Chondrocyte (in vitro differentiated cells): ENCODE measurements around the gene OGFR. TPM values are rescaled to one million over a fixed set of nuclear protein-coding genes. Genes with fewer than 3 reads are reported as not detected.

Source experiments
- DNase-seq: peaks from one replicate; pipeline ENCODE4 v3.0.0; 2021; ENCODE audit warnings: mixed read lengths, low spot score
- H3K27ac Mint-ChIP-seq: one replicate; pipeline ENCODE4 v1.8.0; 2021; ENCODE audit warnings: mild to moderate bottlenecking, moderate library complexity, mixed read lengths; ENCODE audit not compliant: unreplicated experiment
- H3K27me3 Mint-ChIP-seq: 2 replicates; pipeline ENCODE4 v1.8.0; 2021; ENCODE audit warnings: low read depth, mixed read lengths
- H3K36me3 Mint-ChIP-seq: 2 replicates; pipeline ENCODE4 v1.8.0; 2021; ENCODE audit warnings: low read depth, mixed read lengths
- H3K4me1 Mint-ChIP-seq: 2 replicates; pipeline ENCODE4 v1.8.0; 2021; ENCODE audit warnings: low read depth, mild to moderate bottlenecking, mixed read lengths
- H3K4me3 Mint-ChIP-seq: one replicate; pipeline ENCODE4 v1.8.0; 2021; ENCODE audit warnings: mild to moderate bottlenecking, moderate library complexity, mixed read lengths; ENCODE audit not compliant: unreplicated experiment
- H3K9me3 Mint-ChIP-seq: 2 replicates; pipeline ENCODE4 v1.8.0; 2021; ENCODE audit warnings: low read depth, mixed read lengths
- total RNA-seq: library from RNA; stranded (reverse); gene quantifications from 3 replicates; pipeline ENCODE4 v1.2.1, GENCODE V29; 2021
- TF ChIP-seq, protein P1 (sequence below): fragments of 200-600 bp; sonication (generic); IDR thresholded peaks from 2 replicates; pipeline ENCODE4 v1.5.0; 2021; ENCODE audit warnings: antibody characterized with exemption, mild to moderate bottlenecking, moderate library complexity

The OGFR gene
- total RNA-seq, 1 donor from 2014 or later: 31.8 TPM

- Mint-ChIP-seq H3K4me3 (peak overlapping the region; percentile 46), H3K9me3 (no peaks in the 10 kb centered on the region), H3K27ac (no peak overlapping the region), H3K4me1 (peaks cover 22% of the 10 kb centered on the region), H3K27me3 (no peaks in the 10 kb centered on the region), H3K36me3 (no peaks in the 10 kb centered on the region)
- DNase-seq: no peak
- TF ChIP-seq, protein P1, sequence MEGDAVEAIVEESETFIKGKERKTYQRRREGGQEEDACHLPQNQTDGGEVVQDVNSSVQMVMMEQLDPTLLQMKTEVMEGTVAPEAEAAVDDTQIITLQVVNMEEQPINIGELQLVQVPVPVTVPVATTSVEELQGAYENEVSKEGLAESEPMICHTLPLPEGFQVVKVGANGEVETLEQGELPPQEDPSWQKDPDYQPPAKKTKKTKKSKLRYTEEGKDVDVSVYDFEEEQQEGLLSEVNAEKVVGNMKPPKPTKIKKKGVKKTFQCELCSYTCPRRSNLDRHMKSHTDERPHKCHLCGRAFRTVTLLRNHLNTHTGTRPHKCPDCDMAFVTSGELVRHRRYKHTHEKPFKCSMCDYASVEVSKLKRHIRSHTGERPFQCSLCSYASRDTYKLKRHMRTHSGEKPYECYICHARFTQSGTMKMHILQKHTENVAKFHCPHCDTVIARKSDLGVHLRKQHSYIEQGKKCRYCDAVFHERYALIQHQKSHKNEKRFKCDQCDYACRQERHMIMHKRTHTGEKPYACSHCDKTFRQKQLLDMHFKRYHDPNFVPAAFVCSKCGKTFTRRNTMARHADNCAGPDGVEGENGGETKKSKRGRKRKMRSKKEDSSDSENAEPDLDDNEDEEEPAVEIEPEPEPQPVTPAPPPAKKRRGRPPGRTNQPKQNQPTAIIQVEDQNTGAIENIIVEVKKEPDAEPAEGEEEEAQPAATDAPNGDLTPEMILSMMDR: peak; percentile 21
Measured at GRCh38 chr20:62824476-62825332, 20.1 kb downstream of the OGFR start.

DNA sequence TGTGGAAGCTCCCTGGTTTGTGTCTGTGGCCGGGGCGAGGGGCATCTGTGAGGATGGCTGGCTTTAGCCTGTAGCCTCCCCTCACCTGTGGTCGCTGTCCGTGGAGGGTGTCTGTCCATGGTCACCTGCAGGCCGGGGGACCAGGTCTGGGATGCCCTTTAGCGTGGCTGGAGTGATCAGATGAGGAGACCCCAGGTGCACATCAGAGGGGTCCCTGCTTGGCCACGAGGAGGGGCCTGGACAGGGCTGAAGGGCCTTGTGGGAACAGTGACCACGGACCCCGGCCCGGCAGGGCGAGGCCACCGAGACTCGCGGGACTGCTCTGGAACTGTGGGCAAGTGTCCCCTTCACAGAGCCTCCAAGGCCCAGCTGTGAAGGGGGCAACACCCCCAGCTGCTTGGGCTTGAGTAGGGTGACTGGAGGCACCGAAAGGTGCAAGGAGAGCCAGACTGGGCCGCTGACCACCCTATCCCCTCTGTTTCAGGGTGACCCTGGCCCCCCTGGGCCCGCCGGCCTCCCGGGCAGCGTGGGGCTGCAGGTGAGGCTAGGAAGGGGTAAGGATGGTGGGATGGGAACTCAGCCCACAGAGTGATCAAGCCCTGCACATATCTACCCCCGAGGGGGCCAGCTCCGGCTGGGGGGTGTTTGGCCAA lies 20.8 kb downstream of the OGFR start:
- Mint-ChIP-seq H3K27ac (no peak overlapping the region), H3K4me1 (peaks cover 15% of the 10 kb centered on the region), H3K36me3 (no peaks in the 10 kb centered on the region), H3K4me3 (peak overlapping the region; percentile 28), H3K27me3 (no peaks in the 10 kb centered on the region), H3K9me3 (no peaks in the 10 kb centered on the region)
- no peak for DNase-seq
- TF ChIP-seq, protein P1: no peak

- TF ChIP-seq, protein P1: no peak
- no peak for DNase-seq
- H3K4me1 Mint-ChIP-seq: peaks cover 18% of the 10 kb centered on the region
- H3K9me3 Mint-ChIP-seq: no peaks in the 10 kb centered on the region
- H3K27me3 Mint-ChIP-seq: no peaks in the 10 kb centered on the region
- no peak overlapping the region for H3K4me3 Mint-ChIP-seq
- no peak overlapping the region for H3K27ac Mint-ChIP-seq
- no peaks in the 10 kb centered on the region for H3K36me3 Mint-ChIP-seq
Measured at GRCh38 chr20:62825986-62826645, 21.5 kb downstream of the OGFR start.

GRCh38 chr20:62826646-62827310 lies 22.1 kb downstream of the OGFR start:
- H3K4me1 Mint-ChIP-seq: peaks cover 24% of the 10 kb centered on the region
- DNase-seq: no peak
- H3K9me3 Mint-ChIP-seq: no peaks in the 10 kb centered on the region
- no peak overlapping the region for H3K4me3 Mint-ChIP-seq
- TF ChIP-seq, protein P1: no peak
- no peaks in the 10 kb centered on the region for H3K36me3 Mint-ChIP-seq
- no peaks in the 10 kb centered on the region for H3K27me3 Mint-ChIP-seq
- no peak overlapping the region for H3K27ac Mint-ChIP-seq
